RWPE1 (cell line): Measurements from ENCODE around the gene ALDH3B1.

ENCODE experiments used
- CTCF ChIA-PET: fragments of 350-600 bp; sonication (Branson Sonifier 250); formaldehyde crosslinking; extraction: SDS; loops from one replicate; lab custom pipeline; 2021; lab: Yijun Ruan, JAX
- POLR2A ChIA-PET: fragments of 400-600 bp; formaldehyde crosslinking; extraction: SDS; loops from one replicate; lab custom pipeline; 2020; ENCODE audit warnings: antibody characterized with exemption; ENCODE audit not compliant: low non-redundant PET; lab: Yijun Ruan, JAX
- DNase-seq: peaks from one replicate; pipeline ENCODE4 v3.0.0; 2012; ENCODE audit warnings: low spot score
- H3K27ac ChIP-seq: fragments of 450-650 bp; 2 replicates; pipeline ENCODE4 v1.5.1; 2017
- CTCF ChIP-seq: fragments of 450-650 bp; conservative IDR thresholded peaks from 2 replicates; pipeline ENCODE4 v1.5.1; 2017; ENCODE audit warnings: low read depth, mild to moderate bottlenecking

Gene ALDH3B1

DNA sequence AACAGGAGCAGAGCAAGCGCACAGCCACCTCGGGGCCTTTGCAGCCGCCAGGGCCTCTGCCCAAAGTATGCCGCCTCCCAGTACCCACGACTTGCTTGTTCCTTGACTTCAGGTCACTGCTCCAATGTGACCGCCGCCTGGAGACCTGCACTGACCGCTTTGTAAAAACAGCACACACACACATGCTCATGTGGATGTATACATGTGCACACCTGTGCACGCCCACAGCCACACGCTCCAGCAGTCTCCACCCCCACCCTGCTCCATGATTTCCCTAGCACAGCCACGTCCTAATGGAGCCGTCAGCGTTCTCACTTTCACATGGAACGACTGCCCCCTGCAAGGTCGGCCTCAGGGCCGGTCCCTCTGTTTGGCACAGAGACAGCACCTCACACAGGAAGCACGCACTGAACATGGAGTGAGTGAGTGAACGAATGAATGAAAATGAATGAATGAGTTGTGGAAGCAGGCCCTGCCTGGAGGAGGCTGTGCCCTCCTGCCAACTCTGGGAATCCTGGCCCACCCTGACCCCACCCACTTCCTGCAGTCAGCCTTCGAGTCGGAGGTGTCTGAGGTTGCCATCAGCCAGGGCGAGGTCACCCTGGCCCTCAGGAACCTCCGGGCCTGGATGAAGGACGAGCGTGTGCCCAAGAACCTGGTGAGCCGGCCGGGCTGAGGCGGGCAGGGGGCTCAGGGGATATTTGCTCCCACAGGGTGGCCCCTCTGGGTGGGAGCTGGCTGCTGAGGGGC, 8.0 kb downstream of the ALDH3B1 start:
- H3K27ac ChIP-seq = peak overlapping the region; percentile 99
- no peak for TF ChIP-seq CTCF
- POLR2A ChIA-PET = no interaction called here
- CTCF ChIA-PET = no interaction called here
- no peak for DNase-seq

DNA sequence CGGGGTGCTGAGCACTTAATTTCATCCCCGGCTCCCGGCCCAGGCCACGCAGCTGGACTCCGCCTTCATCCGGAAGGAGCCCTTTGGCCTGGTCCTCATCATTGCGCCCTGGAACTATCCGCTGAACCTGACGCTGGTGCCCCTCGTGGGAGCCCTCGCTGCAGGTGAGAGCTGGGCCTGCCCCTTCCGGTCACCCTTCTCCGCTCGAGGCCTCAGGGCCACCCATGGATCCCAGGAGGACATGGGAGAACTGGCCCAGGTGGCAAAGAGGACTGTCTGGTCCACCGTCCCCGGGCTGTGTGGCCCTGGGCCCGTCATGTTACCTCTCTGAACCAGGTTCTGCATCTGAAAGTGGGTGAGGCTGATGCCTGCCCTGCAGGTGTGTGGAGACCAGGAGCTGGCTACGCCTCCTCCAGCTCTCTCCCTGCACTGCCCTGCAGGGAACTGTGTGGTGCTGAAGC, 8.6 kb downstream of the ALDH3B1 start:
- POLR2A ChIA-PET = no interaction called here
- no peak for TF ChIP-seq CTCF
- CTCF ChIA-PET = interaction anchor here (0.9 kb wide), 1 partner anchor 60 kb away, joined by 4 read pairs; no protein-coding TSS in a partner anchor
- DNase-seq = no peak
- H3K27ac ChIP-seq = peak overlapping the region; percentile 99

- POLR2A ChIA-PET = interaction anchor here (0.6 kb wide), 1 partner anchor 1752 kb away, joined by 3 read pairs; no protein-coding TSS in a partner anchor
Measured at GRCh38 chr11:68019486-68019885, 9.4 kb downstream of the ALDH3B1 start.

DNA sequence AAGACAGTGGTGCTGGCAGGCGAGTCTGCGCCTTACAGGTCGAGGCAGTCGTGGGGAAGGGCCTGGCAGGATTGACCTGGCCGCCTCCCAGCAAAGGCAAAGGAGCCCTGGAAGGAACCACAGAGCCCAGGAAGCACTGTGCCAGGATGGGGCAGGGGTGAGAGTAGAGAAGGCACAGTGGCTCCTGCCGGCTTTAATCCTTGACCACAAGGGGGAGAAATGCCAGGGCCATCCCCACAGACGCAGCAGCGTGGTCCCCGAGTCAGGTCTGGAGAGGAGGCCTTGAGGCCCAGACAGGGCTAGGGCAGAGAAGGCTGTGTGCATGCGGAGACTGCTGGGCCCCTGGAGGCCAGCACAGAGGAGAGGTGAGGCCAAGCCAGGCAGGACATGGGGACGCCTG, 10.4 kb downstream of the ALDH3B1 start:
- TF ChIP-seq CTCF = no peak; the same call in 1 of the 2 replicates
- DNase-seq = no peak
- POLR2A ChIA-PET = no interaction called here
- CTCF ChIA-PET = interaction anchor here (0.9 to 1.4 kb wide), 4 partner anchors 11 to 19 kb away, joined by 3 to 4 read pairs (median 3); partner anchors contain the start of genes ALDH3B1 and TCIRG1
- peak overlapping the region; percentile 99 for H3K27ac ChIP-seq

More at GRCh38 chr11:68019486-68019885, 9.4 kb downstream of the ALDH3B1 start:
- CTCF ChIA-PET = interaction anchor here (0.6 to 1.4 kb wide), 3 partner anchors 9 to 61 kb away, joined by 4 read pairs; partner anchors contain the start of gene ALDH3B1
- TF ChIP-seq CTCF = no peak
- no peak for DNase-seq
- H3K27ac ChIP-seq = peak overlapping the region; percentile 99

GRCh38 chr11:68021167-68021787, 11.2 kb downstream of the ALDH3B1 start:
- peak; percentile 32 for TF ChIP-seq CTCF
- POLR2A ChIA-PET = no interaction called here
- peak overlapping the region; percentile 99 for H3K27ac ChIP-seq
- DNase-seq = no peak
- CTCF ChIA-PET = interaction anchor here (0.6 to 1.4 kb wide), 6 partner anchors 8 to 195 kb away, joined by 3 to 5 read pairs (median 4); partner anchors contain the start of gene ALDH3B1

DNA sequence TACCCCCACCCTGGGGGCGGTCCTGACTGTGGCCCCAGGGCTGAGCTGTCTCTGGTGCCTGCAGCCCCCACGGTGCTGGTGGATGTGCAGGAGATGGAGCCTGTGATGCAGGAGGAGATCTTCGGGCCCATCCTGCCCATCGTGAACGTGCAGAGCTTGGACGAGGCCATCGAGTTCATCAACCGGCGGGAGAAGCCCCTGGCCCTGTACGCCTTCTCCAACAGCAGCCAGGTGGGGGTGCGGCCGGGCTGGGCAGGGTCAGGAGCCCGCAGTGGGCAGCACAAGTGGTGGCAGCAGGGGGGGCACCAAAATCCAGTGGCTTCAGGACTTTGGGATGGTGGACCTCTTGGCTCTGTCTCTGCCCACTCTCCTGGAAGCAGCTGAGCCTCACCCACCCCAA, 12.4 kb downstream of the ALDH3B1 start:
- DNase-seq = no peak
- CTCF ChIA-PET = interaction anchor here (1.2 kb wide), 1 partner anchor 23 kb away, joined by 4 read pairs; no protein-coding TSS in a partner anchor
- POLR2A ChIA-PET = no interaction called here
- TF ChIP-seq CTCF = no peak
- peak overlapping the region; percentile 35 for H3K27ac ChIP-seq
